Bronchial epithelial cell (primary cell): ENCODE results near the gene MYO1D. TPM values are rescaled to one million over a fixed set of nuclear protein-coding genes. Genes with fewer than 3 reads are reported as not detected.

Experiments
- DNase-seq: peaks from one replicate; pipeline ENCODE4 v3.0.0-alpha.2; 2010; ENCODE audit warnings: low read depth
- FAIRE-seq: peaks from 2 replicates; lab custom pipeline; 2011; peaks lifted over from hg19 to GRCh38; lab: Jason Lieb, UNC
- H3K27me3 ChIP-seq: 2 replicates; pipeline ENCODE4 v1.5.1; 2011; ENCODE audit warnings: low read length; ENCODE audit not compliant: control insufficient read depth, insufficient read depth
- H3K36me3 ChIP-seq: 2 replicates; pipeline ENCODE4 v1.5.1; 2011; ENCODE audit warnings: low read length; ENCODE audit not compliant: control insufficient read depth, insufficient read depth
- H3K4me3 ChIP-seq: 2 replicates; pipeline ENCODE4 v1.5.1; 2011; ENCODE audit warnings: mild to moderate bottlenecking, low read depth, low read length, control low read depth
- CTCF ChIP-seq: IDR thresholded peaks from 2 replicates; pipeline ENCODE4 v1.5.1; 2011; ENCODE audit warnings: mild to moderate bottlenecking, moderate library complexity, low read length, control low read depth, inconsistent platforms; ENCODE audit not compliant: insufficient read depth, severe bottlenecking
- total RNA-seq: library from RNA; depleted of rRNA; stranded (reverse); fragments of >200 nt; gene quantifications from 2 replicates; pipeline ENCODE4 v1.2.1, GENCODE V29; 2014

Gene MYO1D
- total RNA-seq, 1 donor from 2014 or later = 35.8 TPM

DNA sequence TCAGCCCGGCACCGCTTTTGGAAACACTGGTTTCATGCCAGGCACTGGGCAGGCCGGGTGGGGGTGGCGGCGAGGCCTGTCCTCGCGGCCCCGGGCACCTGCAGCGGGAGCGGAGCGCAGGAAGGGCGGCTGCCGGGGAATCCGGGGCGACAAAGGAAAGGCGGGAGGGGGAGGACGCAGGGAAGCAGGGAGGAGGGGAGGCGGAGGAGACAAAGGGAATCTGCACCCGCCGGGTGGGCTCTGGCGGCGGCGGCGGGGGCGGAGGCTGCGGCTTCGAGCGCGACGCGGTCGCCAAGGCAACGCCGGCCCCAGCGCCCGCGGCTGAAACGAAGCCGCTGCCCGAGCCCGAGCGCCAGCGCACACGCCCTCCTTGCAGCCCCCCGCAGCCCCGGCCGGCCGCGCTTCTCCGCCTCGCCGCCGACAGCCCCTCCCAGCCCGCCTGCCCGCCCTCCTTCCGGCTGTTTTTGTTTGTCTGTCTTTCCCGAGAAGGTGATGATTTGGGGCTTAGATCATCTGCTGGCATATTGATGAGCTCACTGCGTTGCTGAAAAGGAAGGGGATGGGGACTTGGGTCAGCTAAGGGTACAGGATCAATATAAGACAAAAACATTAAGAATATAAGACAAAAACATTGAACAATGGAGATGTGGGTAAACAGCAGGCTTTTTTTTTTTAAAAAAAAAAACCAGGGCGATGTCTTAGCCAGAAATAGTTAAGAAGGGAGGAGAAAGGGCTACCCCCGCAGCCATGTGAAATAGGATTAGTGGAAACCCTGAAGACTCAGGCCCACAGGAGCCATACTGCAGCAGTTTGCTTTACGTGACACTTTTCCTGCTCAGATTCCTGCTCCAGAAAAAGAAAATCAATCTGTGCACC, 357.5 kb downstream of the MYO1D start:
- TF ChIP-seq CTCF = no peak
- no peak for FAIRE-seq
- Histone ChIP-seq H3K4me3 (peak overlapping the region; percentile 50), H3K27me3 (no peaks in the 10 kb centered on the region), H3K36me3 (no peaks in the 10 kb centered on the region)
- DNase-seq = peak; percentile 60

- TF ChIP-seq CTCF = no peak
- DNase-seq = no peak
- Histone ChIP-seq H3K27me3 (no peaks in the 10 kb centered on the region), H3K36me3 (no peaks in the 10 kb centered on the region), H3K4me3 (peak overlapping the region; percentile 50)
- FAIRE-seq = no peak
Observed at GRCh38 chr17:32518646-32519227, 358.2 kb downstream of the MYO1D start.

DNA sequence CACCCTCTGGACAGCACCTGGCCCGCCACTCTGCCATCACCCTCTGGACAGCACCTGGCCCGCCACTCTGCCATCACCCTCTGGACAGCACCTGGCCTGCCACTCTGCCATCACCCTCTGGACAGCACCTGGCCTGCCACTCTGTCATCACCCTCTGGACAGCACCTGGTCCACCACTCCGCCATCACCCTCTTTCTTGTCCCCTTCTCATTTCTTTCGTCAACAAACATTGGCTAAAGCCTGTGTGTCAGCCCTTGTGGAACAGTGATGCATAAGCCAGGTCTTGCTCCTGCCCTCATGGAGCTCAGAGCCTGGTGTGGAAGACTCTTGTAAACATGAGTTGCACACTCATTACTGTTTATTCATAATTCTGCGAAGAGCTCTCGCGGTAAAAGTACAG, 358.9 kb downstream of the MYO1D start:
- no peak for TF ChIP-seq CTCF
- DNase-seq (no peak), FAIRE-seq (no peak)
- no peaks in the 10 kb centered on the region for H3K27me3 ChIP-seq
- H3K4me3 ChIP-seq = no peak overlapping the region
- H3K36me3 ChIP-seq = no peaks in the 10 kb centered on the region

GRCh38 chr17:32516940-32517701, 359.8 kb downstream of the MYO1D start:
- DNase-seq (no peak), FAIRE-seq (no peak)
- TF ChIP-seq CTCF = no peak
- Histone ChIP-seq H3K36me3 (no peaks in the 10 kb centered on the region), H3K4me3 (no peak overlapping the region), H3K27me3 (no peaks in the 10 kb centered on the region)

GRCh38 chr17:32516450-32516849, 360.5 kb downstream of the MYO1D start:
- no peaks in the 10 kb centered on the region for H3K36me3 ChIP-seq
- FAIRE-seq = no peak
- TF ChIP-seq CTCF = no peak

More at GRCh38 chr17:32516450-32516849, 360.5 kb downstream of the MYO1D start:
- Histone ChIP-seq H3K27me3 (no peaks in the 10 kb centered on the region), H3K4me3 (no peak overlapping the region)
- DNase-seq = no peak
